Ascending aorta (tissue), 2 donors: ENCODE results near the gene HOXC4. TPM values are rescaled to one million over a fixed set of nuclear protein-coding genes. Genes with fewer than 3 reads are reported as not detected.

Experiments
- DNase-seq, 2 donors: peaks; one replicate each; pipeline ENCODE4 v3.0.0-alpha.2; 2019; ENCODE audit warnings: low spot score in 2 of 2
- H3K27ac ChIP-seq, 2 donors: fragments of 200-600 bp; sonication (generic); one replicate each; pipeline ENCODE4 v1.5.1; 2016 to 2017; ENCODE audit warnings: mild to moderate bottlenecking in 1 of 2
- H3K27me3 ChIP-seq: fragments of 200-600 bp; sonication (generic); one replicate; pipeline ENCODE4 v1.5.1; 2017
- H3K36me3 ChIP-seq, 2 donors: fragments of 200-600 bp; sonication (generic); one replicate each; pipeline ENCODE4 v1.5.1; 2016
- H3K4me1 ChIP-seq, 2 donors: fragments of 200-600 bp; sonication (generic); one replicate each; pipeline ENCODE4 v1.5.1; 2016 to 2017; ENCODE audit warnings: mild to moderate bottlenecking in 1 of 2
- H3K4me3 ChIP-seq, 2 donors: fragments of 200-600 bp; sonication (generic); one replicate each; pipeline ENCODE4 v1.5.1; 2016 to 2017; ENCODE audit warnings: mild to moderate bottlenecking in 1 of 2
- H3K9me3 ChIP-seq, 2 donors: fragments of 200-600 bp; sonication (generic); one replicate each; pipeline ENCODE4 v1.5.1; 2016
- CTCF ChIP-seq, 3 experiments: fragments of 200-600 bp in 2 of 3; fragments of 450-650 bp in 1 of 3; sonication (generic) in 2 of 3; IDR thresholded peaks; one replicate each; pipeline ENCODE4 v1.5.1; 2016 to 2019; ENCODE audit warnings: antibody characterized with exemption in 3 of 3, mild to moderate bottlenecking in 1 of 3, moderate library complexity in 1 of 3
- intact Hi-C: fragments of 100-400 bp; cut with DNase I; formaldehyde crosslinking; loops from one replicate; pipeline ENCODE4 v1.15.1; 2023
- total RNA-seq: library from RNA; depleted of rRNA; stranded (reverse); fragments of >200 nt; gene quantifications from one replicate; pipeline ENCODE4 v1.1.0, GENCODE V29; 2016

The HOXC4 gene
- 0.32 TPM for total RNA-seq

GRCh38 chr12:54053751-54054741 is at the start of gene HOXC4:
Gene HOXC4 (plus strand): TSS chr12:54053835. CDS start chr12:54053923, 88 bp downstream.
- peak within 1 kb of the TSS; percentile 39 to 66 for H3K27ac ChIP-seq
- DNase-seq, result no peak
- peak within 1 kb of the TSS; percentile 53 to 80 for H3K4me3 ChIP-seq
- H3K4me1 ChIP-seq, result peaks cover 0 to 10% of the 10 kb centered on the region in 2 donors
- no peak for TF ChIP-seq CTCF (IDR thresholded peaks at IDR 0.05)
- H3K27me3 ChIP-seq, result no peaks in the 10 kb centered on the region
- H3K36me3 ChIP-seq, result no peaks in the 10 kb centered on the region
- intact Hi-C loops, result no loop called here
- no peaks in the 10 kb centered on the region for H3K9me3 ChIP-seq

- no peaks in the 10 kb centered on the region for H3K36me3 ChIP-seq
- no peak for TF ChIP-seq CTCF (IDR thresholded peaks at IDR 0.05)
- H3K4me1 ChIP-seq, result peaks cover 0 to 17% of the 10 kb centered on the region in 2 donors
- H3K27ac ChIP-seq, result no peak overlapping the region
- no peaks in the 10 kb centered on the region for H3K9me3 ChIP-seq
- H3K27me3 ChIP-seq, result peaks cover 19% of the 10 kb centered on the region
- intact Hi-C loops, result no loop called here
- H3K4me3 ChIP-seq, result no peak overlapping the region
- no peak for DNase-seq
These were observed 49.4 kb upstream of the HOXC4 start for GRCh38 chr12:54004063-54004840.

GRCh38 chr12:54004841-54005530 is 48.6 kb upstream of the HOXC4 start:
- Histone ChIP-seq H3K36me3 (no peaks in the 10 kb centered on the region), H3K27me3 (peaks cover 16% of the 10 kb centered on the region), H3K4me3 (no peak overlapping the region), H3K4me1 (peaks cover 0 to 18% of the 10 kb centered on the region in 2 donors), H3K9me3 (no peaks in the 10 kb centered on the region), H3K27ac (no peak overlapping the region)
- no peak for DNase-seq
- intact Hi-C loops, result no loop called here
- TF ChIP-seq CTCF (IDR thresholded peaks at IDR 0.05), result no peak

- H3K4me3 ChIP-seq, result no peak overlapping the region
- intact Hi-C loops, result no loop called here
- no peak for TF ChIP-seq CTCF (IDR thresholded peaks at IDR 0.05)
- no peaks in the 10 kb centered on the region for H3K36me3 ChIP-seq
- H3K27ac ChIP-seq, result no peak overlapping the region
- DNase-seq, result no peak
- H3K9me3 ChIP-seq, result no peaks in the 10 kb centered on the region
- peaks cover 12% of the 10 kb centered on the region for H3K27me3 ChIP-seq
- H3K4me1 ChIP-seq, result peaks cover 0 to 14% of the 10 kb centered on the region in 2 donors
These were observed 48.1 kb upstream of the HOXC4 start for GRCh38 chr12:54005531-54005852.

GRCh38 chr12:54005853-54006558 is 47.6 kb upstream of the HOXC4 start:
- intact Hi-C loops, result loop anchor here (1.0 to 2.0 kb wide), 4 partner anchors 27 to 201 kb away; partner anchors contain the start of gene HOXC5
- no peaks in the 10 kb centered on the region for H3K9me3 ChIP-seq
- H3K27me3 ChIP-seq, result peaks cover 6% of the 10 kb centered on the region
- H3K4me3 ChIP-seq, result peak overlapping the region in 1 of 2 donors; percentile 28
- peaks cover 0 to 11% of the 10 kb centered on the region in 2 donors for H3K4me1 ChIP-seq
- peak; percentile 93 to 96 (median 96) for TF ChIP-seq CTCF (IDR thresholded peaks at IDR 0.05)
- no peak overlapping the region for H3K27ac ChIP-seq
- peak; percentile 31 to 94 for DNase-seq
- no peaks in the 10 kb centered on the region for H3K36me3 ChIP-seq
